ENCODE results near the gene NUDT7. TPM values are rescaled to one million over a fixed set of nuclear protein-coding genes. Genes with fewer than 3 reads are reported as not detected.

Gene NUDT7
- total and polyA plus RNA-seq, 4 donors = 15.4 to 30.2 (median 25.3) TPM

DNA sequence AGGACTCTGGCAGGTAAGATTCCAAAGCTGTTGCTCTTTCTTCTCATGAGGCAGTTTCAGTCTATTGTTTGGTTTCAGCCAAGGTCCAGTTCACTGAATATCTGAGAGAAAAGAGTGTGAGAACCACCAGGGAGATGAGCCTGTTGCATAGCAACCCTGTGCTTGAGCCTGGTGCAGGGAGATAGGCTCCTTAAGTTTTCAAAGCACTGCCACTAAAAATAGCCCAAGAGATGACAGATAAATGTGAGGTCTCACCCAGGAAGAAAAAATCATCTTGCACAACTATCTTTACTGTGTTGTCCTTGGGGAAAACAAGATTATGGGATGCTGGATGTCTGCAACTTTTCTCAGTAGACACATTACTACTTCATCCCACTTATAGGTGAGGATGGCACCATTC is 26.2 kb upstream of the NUDT7 start:
- H3K9me3 ChIP-seq (ENCODE audit: control insufficient read depth in 4 of 4, low read length in 3 of 4) = no peaks in the 10 kb centered on the region
- no peak overlapping the region for H3K4me3 ChIP-seq (ENCODE audit: low read depth in 1 of 3, low read length in 3 of 3)
- no peaks in the 10 kb centered on the region for H3K36me3 ChIP-seq (ENCODE audit: control insufficient read depth in 4 of 4, insufficient read depth in 3 of 4, low read depth in 1 of 4, low read length in 3 of 4)
- H3K9ac ChIP-seq (ENCODE audit: low read depth in 1 of 2, low read length in 2 of 2) = no peak overlapping the region
- no peaks in the 10 kb centered on the region for H3K4me1 ChIP-seq (ENCODE audit: control insufficient read depth in 4 of 4, insufficient read depth in 4 of 4, low read length in 3 of 4)
- DNase-seq (ENCODE audit: low spot score) = no peak
- TF ChIP-seq, protein P1, sequence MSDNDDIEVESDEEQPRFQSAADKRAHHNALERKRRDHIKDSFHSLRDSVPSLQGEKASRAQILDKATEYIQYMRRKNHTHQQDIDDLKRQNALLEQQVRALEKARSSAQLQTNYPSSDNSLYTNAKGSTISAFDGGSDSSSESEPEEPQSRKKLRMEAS (IDR thresholded peaks at IDR 0.05) = no peak
- no peak for TF ChIP-seq JUND (IDR thresholded peaks at IDR 0.05)
- no peak for TF ChIP-seq FOXA1 (IDR thresholded peaks at IDR 0.05)
- TF ChIP-seq, protein P2, sequence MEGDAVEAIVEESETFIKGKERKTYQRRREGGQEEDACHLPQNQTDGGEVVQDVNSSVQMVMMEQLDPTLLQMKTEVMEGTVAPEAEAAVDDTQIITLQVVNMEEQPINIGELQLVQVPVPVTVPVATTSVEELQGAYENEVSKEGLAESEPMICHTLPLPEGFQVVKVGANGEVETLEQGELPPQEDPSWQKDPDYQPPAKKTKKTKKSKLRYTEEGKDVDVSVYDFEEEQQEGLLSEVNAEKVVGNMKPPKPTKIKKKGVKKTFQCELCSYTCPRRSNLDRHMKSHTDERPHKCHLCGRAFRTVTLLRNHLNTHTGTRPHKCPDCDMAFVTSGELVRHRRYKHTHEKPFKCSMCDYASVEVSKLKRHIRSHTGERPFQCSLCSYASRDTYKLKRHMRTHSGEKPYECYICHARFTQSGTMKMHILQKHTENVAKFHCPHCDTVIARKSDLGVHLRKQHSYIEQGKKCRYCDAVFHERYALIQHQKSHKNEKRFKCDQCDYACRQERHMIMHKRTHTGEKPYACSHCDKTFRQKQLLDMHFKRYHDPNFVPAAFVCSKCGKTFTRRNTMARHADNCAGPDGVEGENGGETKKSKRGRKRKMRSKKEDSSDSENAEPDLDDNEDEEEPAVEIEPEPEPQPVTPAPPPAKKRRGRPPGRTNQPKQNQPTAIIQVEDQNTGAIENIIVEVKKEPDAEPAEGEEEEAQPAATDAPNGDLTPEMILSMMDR (IDR thresholded peaks at IDR 0.05; ENCODE audit: low read depth, low read length, missing input control) = no peak
- TF ChIP-seq, protein P3, sequence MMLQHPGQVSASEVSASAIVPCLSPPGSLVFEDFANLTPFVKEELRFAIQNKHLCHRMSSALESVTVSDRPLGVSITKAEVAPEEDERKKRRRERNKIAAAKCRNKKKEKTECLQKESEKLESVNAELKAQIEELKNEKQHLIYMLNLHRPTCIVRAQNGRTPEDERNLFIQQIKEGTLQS (IDR thresholded peaks at IDR 0.05) = no peak
- no peak for TF ChIP-seq FOXA2 (IDR thresholded peaks at IDR 0.05)
- no peak for TF ChIP-seq EGR1 (IDR thresholded peaks at IDR 0.05; ENCODE audit: low read depth in 2 of 2)
- no peak for TF ChIP-seq HNF4A (conservative IDR thresholded peaks at IDR 0.05)
- no peak for TF ChIP-seq SP1 (IDR thresholded peaks at IDR 0.05)
- no peak for TF ChIP-seq GABPA (IDR thresholded peaks at IDR 0.05 in 1 of 2, conservative IDR thresholded peaks at IDR 0.05 in 1 of 2)
- no peak for TF ChIP-seq YY1 (IDR thresholded peaks at IDR 0.05)
- TF ChIP-seq, protein P4, sequence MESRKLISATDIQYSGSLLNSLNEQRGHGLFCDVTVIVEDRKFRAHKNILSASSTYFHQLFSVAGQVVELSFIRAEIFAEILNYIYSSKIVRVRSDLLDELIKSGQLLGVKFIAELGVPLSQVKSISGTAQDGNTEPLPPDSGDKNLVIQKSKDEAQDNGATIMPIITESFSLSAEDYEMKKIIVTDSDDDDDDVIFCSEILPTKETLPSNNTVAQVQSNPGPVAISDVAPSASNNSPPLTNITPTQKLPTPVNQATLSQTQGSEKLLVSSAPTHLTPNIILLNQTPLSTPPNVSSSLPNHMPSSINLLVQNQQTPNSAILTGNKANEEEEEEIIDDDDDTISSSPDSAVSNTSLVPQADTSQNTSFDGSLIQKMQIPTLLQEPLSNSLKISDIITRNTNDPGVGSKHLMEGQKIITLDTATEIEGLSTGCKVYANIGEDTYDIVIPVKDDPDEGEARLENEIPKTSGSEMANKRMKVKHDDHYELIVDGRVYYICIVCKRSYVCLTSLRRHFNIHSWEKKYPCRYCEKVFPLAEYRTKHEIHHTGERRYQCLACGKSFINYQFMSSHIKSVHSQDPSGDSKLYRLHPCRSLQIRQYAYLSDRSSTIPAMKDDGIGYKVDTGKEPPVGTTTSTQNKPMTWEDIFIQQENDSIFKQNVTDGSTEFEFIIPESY (IDR thresholded peaks at IDR 0.05) = no peak
- TF ChIP-seq RXRA (IDR thresholded peaks at IDR 0.05) = no peak
- TF ChIP-seq TAF1 (conservative IDR thresholded peaks at IDR 0.05) = no peak
- TF ChIP-seq, protein P5, sequence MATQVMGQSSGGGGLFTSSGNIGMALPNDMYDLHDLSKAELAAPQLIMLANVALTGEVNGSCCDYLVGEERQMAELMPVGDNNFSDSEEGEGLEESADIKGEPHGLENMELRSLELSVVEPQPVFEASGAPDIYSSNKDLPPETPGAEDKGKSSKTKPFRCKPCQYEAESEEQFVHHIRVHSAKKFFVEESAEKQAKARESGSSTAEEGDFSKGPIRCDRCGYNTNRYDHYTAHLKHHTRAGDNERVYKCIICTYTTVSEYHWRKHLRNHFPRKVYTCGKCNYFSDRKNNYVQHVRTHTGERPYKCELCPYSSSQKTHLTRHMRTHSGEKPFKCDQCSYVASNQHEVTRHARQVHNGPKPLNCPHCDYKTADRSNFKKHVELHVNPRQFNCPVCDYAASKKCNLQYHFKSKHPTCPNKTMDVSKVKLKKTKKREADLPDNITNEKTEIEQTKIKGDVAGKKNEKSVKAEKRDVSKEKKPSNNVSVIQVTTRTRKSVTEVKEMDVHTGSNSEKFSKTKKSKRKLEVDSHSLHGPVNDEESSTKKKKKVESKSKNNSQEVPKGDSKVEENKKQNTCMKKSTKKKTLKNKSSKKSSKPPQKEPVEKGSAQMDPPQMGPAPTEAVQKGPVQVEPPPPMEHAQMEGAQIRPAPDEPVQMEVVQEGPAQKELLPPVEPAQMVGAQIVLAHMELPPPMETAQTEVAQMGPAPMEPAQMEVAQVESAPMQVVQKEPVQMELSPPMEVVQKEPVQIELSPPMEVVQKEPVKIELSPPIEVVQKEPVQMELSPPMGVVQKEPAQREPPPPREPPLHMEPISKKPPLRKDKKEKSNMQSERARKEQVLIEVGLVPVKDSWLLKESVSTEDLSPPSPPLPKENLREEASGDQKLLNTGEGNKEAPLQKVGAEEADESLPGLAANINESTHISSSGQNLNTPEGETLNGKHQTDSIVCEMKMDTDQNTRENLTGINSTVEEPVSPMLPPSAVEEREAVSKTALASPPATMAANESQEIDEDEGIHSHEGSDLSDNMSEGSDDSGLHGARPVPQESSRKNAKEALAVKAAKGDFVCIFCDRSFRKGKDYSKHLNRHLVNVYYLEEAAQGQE (IDR thresholded peaks at IDR 0.05) = no peak
- H3K27me3 ChIP-seq (ENCODE audit: control insufficient read depth in 4 of 4, insufficient read depth in 4 of 4, low read length in 3 of 4) = no peaks in the 10 kb centered on the region
- H3K27ac ChIP-seq (ENCODE audit: low read depth in 1 of 2, low read length in 2 of 2) = no peak overlapping the region

DNA sequence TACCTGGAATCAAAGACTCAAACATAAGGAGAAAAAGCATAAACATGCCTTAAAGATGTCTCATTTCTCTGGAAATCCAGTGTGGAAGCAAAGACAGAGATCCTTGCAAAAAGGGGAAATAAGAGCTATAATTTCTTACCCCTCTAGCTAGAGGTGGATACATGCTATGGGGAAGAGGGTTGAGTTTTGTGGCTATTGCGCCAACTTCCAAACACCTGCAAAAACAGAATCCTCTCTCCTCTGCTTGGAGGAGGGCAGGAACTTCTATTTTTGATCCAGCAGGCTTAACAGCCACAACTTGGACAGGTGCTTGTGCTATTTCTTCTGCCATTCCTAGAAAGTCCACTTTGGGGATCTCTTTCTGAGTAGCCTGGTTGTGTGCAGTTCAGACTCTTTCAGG is 21.5 kb upstream of the NUDT7 start:
- H3K4me1 ChIP-seq (ENCODE audit: control insufficient read depth in 4 of 4, insufficient read depth in 4 of 4, low read length in 3 of 4) = no peaks in the 10 kb centered on the region
- no peak for DNase-seq (ENCODE audit: low spot score)
- no peaks in the 10 kb centered on the region for H3K36me3 ChIP-seq (ENCODE audit: control insufficient read depth in 4 of 4, insufficient read depth in 3 of 4, low read depth in 1 of 4, low read length in 3 of 4)
- H3K4me3 ChIP-seq (ENCODE audit: low read depth in 1 of 3, low read length in 3 of 3) = no peak overlapping the region
- H3K9me3 ChIP-seq (ENCODE audit: control insufficient read depth in 4 of 4, low read length in 3 of 4) = peaks cover 0 to 3% (median 0%) of the 10 kb centered on the region in 4 donors
- WGBS = 91% methylated on average over 1 of the region's 1 CpG
- H3K27me3 ChIP-seq (ENCODE audit: control insufficient read depth in 4 of 4, insufficient read depth in 4 of 4, low read length in 3 of 4) = no peaks in the 10 kb centered on the region
- no peak overlapping the region for H3K27ac ChIP-seq (ENCODE audit: low read depth in 1 of 2, low read length in 2 of 2)
- TF ChIP-seq FOXA1 (IDR thresholded peaks at IDR 0.05) = no peak
- TF ChIP-seq RAD21 (IDR thresholded peaks at IDR 0.05) = no peak
- no peak for TF ChIP-seq HNF4G (IDR thresholded peaks at IDR 0.05)
- TF ChIP-seq GABPA (IDR thresholded peaks at IDR 0.05 in 1 of 2, conservative IDR thresholded peaks at IDR 0.05 in 1 of 2) = no peak
- no peak for TF ChIP-seq TAF1 (conservative IDR thresholded peaks at IDR 0.05)
- TF ChIP-seq HNF4A (conservative IDR thresholded peaks at IDR 0.05) = no peak
- TF ChIP-seq JUND (IDR thresholded peaks at IDR 0.05) = no peak
- TF ChIP-seq EGR1 (IDR thresholded peaks at IDR 0.05; ENCODE audit: low read depth in 2 of 2) = no peak
- TF ChIP-seq, protein P5 (IDR thresholded peaks at IDR 0.05) = no peak
- no peak for TF ChIP-seq RXRA (IDR thresholded peaks at IDR 0.05)
- no peak for TF ChIP-seq SP1 (IDR thresholded peaks at IDR 0.05)
- TF ChIP-seq NR2F2 (IDR thresholded peaks at IDR 0.05) = no peak
- TF ChIP-seq YY1 (IDR thresholded peaks at IDR 0.05) = no peak
- H3K9ac ChIP-seq (ENCODE audit: low read depth in 1 of 2, low read length in 2 of 2) = no peak overlapping the region
